ENCODE data around the gene DTNB.
"Not testable (repeated sequence)": the region's sequence is repeated elsewhere in the genome, so short reads cannot be mapped to it uniquely, and the experiment has no call there.

Gene DTNB

DNA sequence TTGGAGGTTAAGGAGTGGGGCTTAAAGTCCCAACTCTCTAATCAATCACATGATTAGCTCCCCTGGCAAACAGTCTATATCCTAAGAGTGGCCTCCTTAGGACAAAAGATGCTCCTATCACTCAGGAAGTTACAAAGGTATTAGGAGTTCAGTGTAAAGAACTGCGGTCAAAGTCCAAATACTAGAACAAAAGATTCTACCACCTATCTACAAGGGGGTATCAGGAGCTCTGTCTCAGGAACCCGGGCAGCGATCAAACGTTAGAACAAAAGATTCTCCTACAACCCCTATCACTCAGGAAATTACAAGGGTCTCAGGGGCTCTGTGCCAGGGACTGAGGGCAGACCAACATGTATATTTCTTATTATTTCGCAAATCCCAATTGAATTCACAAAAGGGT, 58.0 kb downstream of the DTNB start:
- Histone ChIP-seq H4K20me1 (no peaks in the 10 kb centered on the region), H3K27me3 (no peaks in the 10 kb centered on the region), H3K36me3 (no peaks in the 10 kb centered on the region)

DNA sequence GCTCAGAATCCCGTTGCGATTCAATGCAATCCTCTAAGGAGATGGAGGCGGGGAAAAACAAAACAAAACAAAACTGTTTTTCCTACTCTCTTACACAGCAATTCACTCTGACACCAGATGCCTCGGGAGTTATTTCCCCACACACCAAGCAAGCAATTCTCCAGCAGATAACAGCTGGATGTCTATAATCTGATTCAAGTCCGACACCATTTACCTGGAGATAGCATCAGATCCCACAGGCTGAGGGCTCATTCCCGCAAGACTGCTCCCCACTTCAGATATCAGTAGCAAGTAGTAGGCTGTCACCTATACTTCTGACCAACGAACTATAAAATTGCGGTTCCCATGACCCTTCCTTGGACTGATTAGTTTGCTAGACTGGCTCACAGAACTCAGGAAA, 58.7 kb downstream of the DTNB start:
- H3K27me3 ChIP-seq = no peaks in the 10 kb centered on the region
- H3K4me2 ChIP-seq = no peak overlapping the region
- H3K36me3 ChIP-seq = no peaks in the 10 kb centered on the region
- H3K27ac ChIP-seq = no peak overlapping the region
- H4K20me1 ChIP-seq = no peaks in the 10 kb centered on the region
- H3K4me1 ChIP-seq = peaks cover 4% of the 10 kb centered on the region; the same call in 1 of the 2 replicates
- H3K4me3 ChIP-seq = no peak overlapping the region
- TF ChIP-seq Cebpa-rat (IDR thresholded peaks at IDR 0.05) = no peak
- no peak overlapping the region for H3K9ac ChIP-seq
- no peaks in the 10 kb centered on the region for H3K9me3 ChIP-seq

More for the DNA sequence above, 58.0 kb downstream of the DTNB start:
- TF ChIP-seq Cebpa-rat (IDR thresholded peaks at IDR 0.05) = no peak
- Histone ChIP-seq H3K27ac (no peak overlapping the region), H3K4me1 (no peaks in the 10 kb centered on the region), H3K4me3 (no peak overlapping the region), H3K9ac (no peak overlapping the region), H3K9me3 (no peaks in the 10 kb centered on the region), H3K4me2 (no peak overlapping the region)

DNA sequence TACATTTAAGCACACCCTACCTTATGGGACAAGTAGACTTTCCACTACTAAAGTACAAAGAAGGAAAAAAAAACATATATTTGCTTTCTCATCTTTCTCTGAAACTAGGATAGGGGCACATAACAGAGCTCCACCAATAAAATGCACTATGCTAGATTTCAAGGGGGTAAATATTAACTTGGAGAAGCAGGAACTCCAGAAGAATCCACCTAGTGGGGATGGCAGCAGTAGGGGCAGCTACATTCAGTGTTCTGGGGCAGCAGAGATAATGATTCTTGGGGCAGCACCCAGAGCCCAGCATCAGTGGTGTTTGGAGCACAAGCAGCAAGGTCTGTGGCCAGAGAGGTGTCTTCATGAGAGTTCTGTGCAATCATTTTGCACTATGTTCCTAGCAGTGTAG, 64.7 kb downstream of the DTNB start:
- H3K4me2 ChIP-seq = no peak overlapping the region
- H3K4me1 ChIP-seq = peaks cover 8% of the 10 kb centered on the region; the same call in 1 of the 2 replicates
- no peaks in the 10 kb centered on the region for H4K20me1 ChIP-seq
- H3K9ac ChIP-seq = no peak overlapping the region
- no peaks in the 10 kb centered on the region for H3K27me3 ChIP-seq
- H3K27ac ChIP-seq = no peak overlapping the region
- no peaks in the 10 kb centered on the region for H3K9me3 ChIP-seq
- H3K4me3 ChIP-seq = no peak overlapping the region
- TF ChIP-seq Cebpa-rat (IDR thresholded peaks at IDR 0.05) = no peak
- no peaks in the 10 kb centered on the region for H3K36me3 ChIP-seq

DNA sequence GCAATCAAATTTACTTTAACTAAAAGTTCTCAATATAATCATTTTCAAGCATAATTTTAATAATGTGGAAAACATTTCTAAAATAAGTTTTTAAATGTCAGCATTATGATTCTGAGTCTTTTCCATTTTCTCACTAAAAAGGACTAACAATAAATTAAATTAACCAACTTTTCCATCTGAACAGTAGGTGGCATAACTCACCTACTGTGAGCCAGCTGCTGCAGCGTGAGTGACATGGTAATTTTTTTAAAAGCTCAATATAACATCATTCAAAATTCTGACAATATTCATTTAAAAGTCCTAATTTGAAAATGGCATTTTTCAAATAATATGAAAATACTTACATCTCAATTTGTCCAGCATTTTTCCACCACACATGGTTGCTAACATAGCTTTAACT, 66.5 kb downstream of the DTNB start:
- Histone ChIP-seq H3K4me2 (no peak overlapping the region), H3K27me3 (no peaks in the 10 kb centered on the region), H3K9ac (no peak overlapping the region), H3K9me3 (no peaks in the 10 kb centered on the region), H3K36me3 (no peaks in the 10 kb centered on the region), H3K4me3 (no peak overlapping the region), H4K20me1 (no peaks in the 10 kb centered on the region), H3K27ac (no peak overlapping the region), H3K4me1 (peaks cover 8% of the 10 kb centered on the region; the same call in 1 of the 2 replicates)
- no peak for TF ChIP-seq Cebpa-rat (IDR thresholded peaks at IDR 0.05)

DNA sequence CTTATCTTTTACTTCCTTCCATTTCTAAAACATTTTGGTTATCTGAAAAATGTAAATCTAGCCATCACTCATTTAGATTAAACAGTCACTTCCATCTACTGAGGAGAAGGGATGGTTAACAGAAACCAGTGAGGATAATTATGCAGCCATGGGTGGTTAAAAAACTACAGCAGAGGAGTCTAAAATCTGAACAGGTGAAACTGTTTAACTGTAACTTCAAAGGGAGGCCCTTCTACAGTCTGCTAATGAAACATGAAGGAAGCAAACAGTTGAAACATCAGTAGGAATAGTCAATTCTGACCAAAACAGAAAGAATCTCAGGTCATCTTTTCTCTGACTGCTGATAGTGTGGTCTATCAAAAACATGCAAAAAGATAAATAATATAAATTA, 71.0 kb downstream of the DTNB start:
- no peaks in the 10 kb centered on the region for H3K27me3 ChIP-seq
- TF ChIP-seq Cebpa-rat (IDR thresholded peaks at IDR 0.05) = no peak
- H3K36me3 ChIP-seq = 0 out of 2 replicates have a peak, but pooled peaks cover 8% of the 10 kb centered on the region
- H3K9me3 ChIP-seq = no peaks in the 10 kb centered on the region
- no peak overlapping the region for H3K4me2 ChIP-seq
- H3K9ac ChIP-seq = no peak overlapping the region
- no peaks in the 10 kb centered on the region for H3K4me1 ChIP-seq
- H3K4me3 ChIP-seq = no peak overlapping the region
- no peak overlapping the region for H3K27ac ChIP-seq
- H4K20me1 ChIP-seq = no peaks in the 10 kb centered on the region

DNA sequence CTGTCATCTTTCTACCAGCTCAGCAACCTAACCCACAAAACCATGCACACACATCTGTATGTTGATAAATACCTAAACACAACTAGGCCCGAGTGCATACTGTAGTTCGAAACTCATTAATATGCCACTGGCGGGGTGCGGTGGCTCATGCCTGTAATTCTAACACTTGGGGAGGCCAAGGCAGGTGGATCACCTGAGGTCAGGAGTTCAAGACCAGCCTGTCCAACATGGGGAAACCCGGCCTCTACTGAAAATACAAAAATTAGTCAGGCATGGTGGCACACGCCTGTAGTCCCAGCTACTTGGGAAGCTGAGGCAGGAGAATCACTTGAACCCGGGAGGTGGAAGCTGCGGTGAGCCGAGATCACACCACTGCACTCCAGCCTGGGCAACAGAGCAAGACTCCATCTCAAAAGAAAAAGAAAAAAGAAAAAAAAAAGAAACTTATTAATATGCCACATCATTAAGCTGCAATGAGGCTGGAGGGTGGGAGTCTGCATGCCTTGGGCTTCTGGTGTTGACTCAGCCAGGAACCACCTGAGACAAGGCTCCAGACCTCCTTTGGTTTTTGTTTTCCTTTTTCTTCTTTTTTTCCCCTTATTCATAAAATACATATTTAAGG, 71.6 kb downstream of the DTNB start:
- not testable (repeated sequence) for H3K4me1 ChIP-seq, H3K4me2 ChIP-seq, H3K27ac ChIP-seq, H3K9me3 ChIP-seq, H3K9ac ChIP-seq, H3K36me3 ChIP-seq, H3K4me3 ChIP-seq, H4K20me1 ChIP-seq, H3K27me3 ChIP-seq

DNA sequence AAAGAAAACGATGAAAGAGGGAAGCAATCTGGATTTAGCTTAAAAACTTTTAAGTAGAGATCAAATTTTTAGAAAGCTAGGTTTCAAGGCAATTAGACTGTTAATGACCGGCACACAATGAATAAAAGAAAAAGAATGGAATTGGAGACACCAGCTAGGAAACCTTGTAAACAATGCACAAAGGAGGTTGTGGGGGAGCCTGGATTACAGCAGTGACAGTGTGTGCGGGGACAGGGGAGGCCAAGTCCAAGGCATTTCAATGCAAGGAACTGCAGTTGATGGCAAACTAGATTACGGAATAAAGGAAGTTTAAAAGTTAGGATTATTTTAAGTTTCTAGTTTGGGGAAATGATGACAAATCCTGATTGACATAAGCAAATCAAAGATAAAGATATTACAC, 74.5 kb downstream of the DTNB start:
- H3K27me3 ChIP-seq = no peaks in the 10 kb centered on the region
- H3K27ac ChIP-seq = no peak overlapping the region
- TF ChIP-seq Cebpa-rat (IDR thresholded peaks at IDR 0.05) = no peak
- no peak overlapping the region for H3K9ac ChIP-seq
- H4K20me1 ChIP-seq = no peaks in the 10 kb centered on the region
- no peak overlapping the region for H3K4me2 ChIP-seq
- H3K9me3 ChIP-seq = no peaks in the 10 kb centered on the region
- H3K36me3 ChIP-seq = 0 out of 2 replicates have a peak, but pooled peaks cover 8% of the 10 kb centered on the region
- H3K4me1 ChIP-seq = no peaks in the 10 kb centered on the region
- no peak overlapping the region for H3K4me3 ChIP-seq

DNA sequence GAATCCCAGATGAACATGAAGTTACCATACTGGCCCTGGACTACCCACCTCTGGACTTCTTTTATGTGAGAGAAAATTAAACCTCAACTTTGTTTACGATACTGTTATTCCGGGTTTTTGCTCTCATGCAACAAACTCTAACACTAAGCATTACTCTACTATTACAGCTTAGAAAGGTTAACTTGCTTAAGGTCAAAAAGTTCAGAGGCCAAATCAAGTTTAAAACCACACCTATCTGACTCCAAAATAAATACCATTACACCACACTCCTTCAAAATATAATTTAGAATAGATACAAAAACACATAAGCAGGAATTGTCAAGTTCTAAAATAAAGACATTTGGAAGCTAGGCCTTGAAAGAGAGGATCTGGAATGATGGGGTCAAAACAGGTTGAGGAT, 75.0 kb downstream of the DTNB start:
- H3K27me3 ChIP-seq = no peaks in the 10 kb centered on the region
- H3K4me3 ChIP-seq = no peak overlapping the region
- no peaks in the 10 kb centered on the region for H4K20me1 ChIP-seq
- no peak overlapping the region for H3K27ac ChIP-seq
- H3K4me2 ChIP-seq = no peak overlapping the region
- no peaks in the 10 kb centered on the region for H3K4me1 ChIP-seq
- H3K9ac ChIP-seq = no peak overlapping the region
- 0 out of 2 replicates have a peak, but pooled peaks cover 8% of the 10 kb centered on the region for H3K36me3 ChIP-seq
- H3K9me3 ChIP-seq = no peaks in the 10 kb centered on the region
- no peak for TF ChIP-seq Cebpa-rat (IDR thresholded peaks at IDR 0.05)

DNA sequence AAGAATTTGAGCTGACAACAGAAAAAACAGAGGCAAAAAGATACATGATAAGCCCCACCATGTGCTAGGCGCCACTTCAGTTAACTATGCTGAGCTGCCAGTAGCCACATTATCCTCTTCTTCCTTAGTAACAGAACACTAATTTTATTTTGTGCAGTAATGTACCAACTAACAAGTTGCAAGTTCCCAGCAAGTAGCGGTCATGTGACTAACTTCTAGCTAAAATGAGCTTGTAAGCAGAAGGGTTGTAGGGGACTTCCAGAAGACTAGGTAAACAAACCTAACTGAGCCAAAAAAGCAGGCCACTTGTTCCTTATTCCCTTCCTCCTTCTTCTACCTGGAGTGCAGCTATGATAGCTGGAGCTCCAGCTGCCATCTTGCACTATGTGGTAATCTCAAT, 75.5 kb downstream of the DTNB start:
- H3K9ac ChIP-seq = no peak overlapping the region
- no peak overlapping the region for H3K27ac ChIP-seq
- H3K9me3 ChIP-seq = no peaks in the 10 kb centered on the region
- H3K4me3 ChIP-seq = no peak overlapping the region
- H4K20me1 ChIP-seq = no peaks in the 10 kb centered on the region
- H3K4me2 ChIP-seq = no peak overlapping the region
- no peak for TF ChIP-seq Cebpa-rat (IDR thresholded peaks at IDR 0.05)
- H3K36me3 ChIP-seq = 0 out of 2 replicates have a peak, but pooled peaks cover 8% of the 10 kb centered on the region
- H3K27me3 ChIP-seq = no peaks in the 10 kb centered on the region
- H3K4me1 ChIP-seq = no peaks in the 10 kb centered on the region

DNA sequence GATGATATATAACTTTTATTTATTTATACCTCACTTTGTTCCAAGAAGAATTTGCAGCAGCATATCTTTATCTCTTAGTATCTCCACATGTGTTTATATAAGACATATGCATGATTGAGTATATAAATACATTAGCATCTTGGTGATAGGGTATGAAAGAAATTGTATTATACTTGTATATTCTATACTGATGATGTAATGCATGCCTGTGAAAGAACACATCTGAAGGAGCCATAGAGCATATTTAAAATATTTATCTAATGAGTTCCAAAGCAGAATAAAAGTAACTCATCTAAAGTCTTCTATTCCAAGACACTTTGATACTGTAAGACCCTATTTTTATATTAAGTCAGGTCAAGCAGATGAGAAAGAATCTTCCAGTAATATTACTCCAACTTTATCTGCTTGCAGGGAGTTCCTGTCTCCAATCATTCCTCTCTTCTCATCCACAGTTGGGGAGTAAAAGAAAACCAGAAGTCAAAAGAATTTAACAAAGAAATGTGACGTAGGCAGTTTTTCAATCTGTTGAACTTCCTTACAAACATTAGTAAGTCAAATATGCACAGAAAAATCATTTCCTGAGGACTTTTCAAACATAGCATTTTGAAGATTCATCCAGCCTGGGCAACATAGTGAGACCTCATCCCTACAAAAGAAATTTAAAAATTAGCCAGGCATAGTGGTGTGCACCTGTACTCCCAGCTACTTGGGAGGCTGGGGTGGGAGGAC, 76.7 kb downstream of the DTNB start:
- Histone ChIP-seq H3K4me1 (peaks cover 10% of the 10 kb centered on the region), H3K27me3 (no peaks in the 10 kb centered on the region)
- TF ChIP-seq Cebpa-rat (IDR thresholded peaks at IDR 0.05) = no peak

More for the DNA sequence above, 76.7 kb downstream of the DTNB start:
- H3K4me3 ChIP-seq = no peak overlapping the region
- no peaks in the 10 kb centered on the region for H4K20me1 ChIP-seq
- H3K4me2 ChIP-seq = no peak overlapping the region
- no peak overlapping the region for H3K9ac ChIP-seq
- H3K36me3 ChIP-seq = 0 out of 2 replicates have a peak, but pooled peaks cover 8% of the 10 kb centered on the region
- H3K9me3 ChIP-seq = no peaks in the 10 kb centered on the region
- no peak overlapping the region for H3K27ac ChIP-seq

All from BLaER1 (cell line).